CD4-positive, alpha-beta T cell (primary cell): Measurements from ENCODE around the gene LILRA5. TPM values are rescaled to one million over a fixed set of nuclear protein-coding genes. Genes with fewer than 3 reads are reported as not detected.
"Not testable (repeated sequence)": the region's sequence is repeated elsewhere in the genome, so short reads cannot be mapped to it uniquely, and the experiment has no call there.

Source experiments
- ATAC-seq: fragments of 200-7000 bp; cut with Tn5 transposase; one replicate; pipeline ENCODE4 v1.10.0; 2022; ENCODE audit warnings: mild to moderate bottlenecking; ENCODE audit not compliant: poor library complexity
- CTCF ChIA-PET: fragments of 350-600 bp; sonication (Branson Sonifier 250); formaldehyde crosslinking; loops from one replicate; lab custom pipeline; 2021; ENCODE audit warnings: antibody characterized with exemption, inconsistent platforms; lab: Charles Lee
- POLR2A ChIA-PET: fragments of 350-600 bp; sonication (Branson Sonifier 250); formaldehyde crosslinking; loops from one replicate; lab custom pipeline; 2021; ENCODE audit warnings: antibody characterized with exemption, inconsistent platforms; lab: Charles Lee
- DNase-seq, 14 experiments: peaks; one replicate each; pipeline ENCODE4 v3.0.0-alpha.2; 2013 to 2020; ENCODE audit warnings: mixed read lengths in 2 of 14
- H3K27ac ChIP-seq, 2 donors: one replicate each; pipeline versions ENCODE4 v1.5.1 to v1.7.0; 2013; ENCODE audit warnings: low read length in 2 of 2, low read depth in 1 of 2, mild to moderate bottlenecking in 1 of 2
- H3K27me3 ChIP-seq, 2 experiments: 1 replicate in 1 of 2; 2 replicates in 1 of 2; pipeline versions ENCODE4 v1.6.1 to v1.7.0; 2013; ENCODE audit warnings: low read length in 2 of 2, control low read depth in 1 of 2, mild to moderate bottlenecking in 1 of 2, moderate library complexity in 1 of 2; ENCODE audit not compliant: insufficient read depth in 2 of 2, control insufficient read depth in 1 of 2
- H3K36me3 ChIP-seq: one replicate; pipeline ENCODE4 v1.6.1; 2013; ENCODE audit warnings: low read length, control low read depth; ENCODE audit not compliant: insufficient read depth
- H3K4me1 ChIP-seq: one replicate; pipeline ENCODE4 v1.6.1; 2013; ENCODE audit warnings: low read length, control low read depth; ENCODE audit not compliant: insufficient read depth
- H3K4me3 ChIP-seq: one replicate; pipeline ENCODE4 v1.5.1; 2013; ENCODE audit warnings: mild to moderate bottlenecking, low read length, moderate library complexity
- H3K9me3 ChIP-seq, 2 experiments: 1 replicate in 1 of 2; 2 replicates in 1 of 2; pipeline versions ENCODE4 v1.6.1 to v1.7.0; 2013; ENCODE audit warnings: low read length in 2 of 2, mild to moderate bottlenecking in 2 of 2, control low read depth in 1 of 2, moderate library complexity in 1 of 2; ENCODE audit not compliant: control insufficient read depth in 1 of 2, insufficient read depth in 1 of 2
- H3K27ac Mint-ChIP-seq: one replicate; pipeline ENCODE4 v1.8.0; 2020; ENCODE audit warnings: mixed read lengths
- H3K27me3 Mint-ChIP-seq: one replicate; pipeline ENCODE4 v1.8.0; 2021; ENCODE audit warnings: mixed read lengths
- H3K36me3 Mint-ChIP-seq: one replicate; pipeline ENCODE4 v1.8.0; 2021; ENCODE audit warnings: low read depth, mixed read lengths
- H3K4me1 Mint-ChIP-seq: one replicate; pipeline ENCODE4 v1.8.0; 2021; ENCODE audit warnings: low read depth, mixed read lengths
- H3K4me3 Mint-ChIP-seq: one replicate; pipeline ENCODE4 v1.8.0; 2020; ENCODE audit warnings: mild to moderate bottlenecking, mixed read lengths
- H3K9me3 Mint-ChIP-seq: one replicate; pipeline ENCODE4 v1.8.0; 2020; ENCODE audit warnings: mixed read lengths
- intact Hi-C, 2 experiments: fragments of 100-400 bp; cut with DNase I in 1 of 2; cut with micrococcal nuclease in 1 of 2; formaldehyde crosslinking; loops; one replicate each; pipeline versions ENCODE4 v1.15.1 to v1.9.0; 2023 to 2025; cut with DNase I, micrococcal nuclease
- total RNA-seq, 174 experiments: library from RNA in 2 of 174; stranded (reverse) in 2 of 174; gene quantifications; one replicate each; pipeline ENCODE4 v1.2.3 and lab custom pipeline; 2021 to 2026
- TF ChIP-seq, protein P1 (sequence below): fragments of 200-600 bp; IDR thresholded peaks from one replicate; pipeline ENCODE4 v1.8.0; 2022; ENCODE audit warnings: antibody characterized with exemption, mild to moderate bottlenecking

LILRA5 gene
- total RNA-seq, 2 experiments from 2014 or later: 1.5 TPM

DNA sequence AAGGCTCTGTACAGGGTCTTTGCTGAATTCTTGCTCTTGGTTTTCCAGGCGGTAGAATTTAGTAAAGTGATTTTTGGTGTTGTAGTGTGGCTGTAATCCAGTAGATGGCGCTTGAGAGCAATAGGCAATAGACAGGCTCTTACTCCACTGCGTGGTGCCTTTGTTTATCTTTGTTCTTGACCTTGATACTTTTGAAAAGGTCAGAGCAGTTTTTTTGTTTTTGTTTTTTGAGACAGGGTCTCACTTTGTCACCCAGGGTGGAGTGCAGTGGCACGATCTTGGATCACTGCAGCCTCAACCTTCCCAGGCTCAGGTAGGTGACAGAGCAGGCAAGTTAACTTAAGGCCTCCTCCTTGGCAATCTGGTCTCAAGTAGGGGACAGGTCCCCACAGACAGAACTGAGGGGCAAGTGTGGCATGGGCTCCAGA lies 12.2 kb upstream of the LILRA5 start:
- TF ChIP-seq, protein P1, sequence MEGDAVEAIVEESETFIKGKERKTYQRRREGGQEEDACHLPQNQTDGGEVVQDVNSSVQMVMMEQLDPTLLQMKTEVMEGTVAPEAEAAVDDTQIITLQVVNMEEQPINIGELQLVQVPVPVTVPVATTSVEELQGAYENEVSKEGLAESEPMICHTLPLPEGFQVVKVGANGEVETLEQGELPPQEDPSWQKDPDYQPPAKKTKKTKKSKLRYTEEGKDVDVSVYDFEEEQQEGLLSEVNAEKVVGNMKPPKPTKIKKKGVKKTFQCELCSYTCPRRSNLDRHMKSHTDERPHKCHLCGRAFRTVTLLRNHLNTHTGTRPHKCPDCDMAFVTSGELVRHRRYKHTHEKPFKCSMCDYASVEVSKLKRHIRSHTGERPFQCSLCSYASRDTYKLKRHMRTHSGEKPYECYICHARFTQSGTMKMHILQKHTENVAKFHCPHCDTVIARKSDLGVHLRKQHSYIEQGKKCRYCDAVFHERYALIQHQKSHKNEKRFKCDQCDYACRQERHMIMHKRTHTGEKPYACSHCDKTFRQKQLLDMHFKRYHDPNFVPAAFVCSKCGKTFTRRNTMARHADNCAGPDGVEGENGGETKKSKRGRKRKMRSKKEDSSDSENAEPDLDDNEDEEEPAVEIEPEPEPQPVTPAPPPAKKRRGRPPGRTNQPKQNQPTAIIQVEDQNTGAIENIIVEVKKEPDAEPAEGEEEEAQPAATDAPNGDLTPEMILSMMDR: peak; percentile 93
- Mint-ChIP-seq H3K36me3 (no peaks in the 10 kb centered on the region), H3K27me3 (peaks cover 21% of the 10 kb centered on the region), H3K27ac (no peak overlapping the region), H3K9me3 (no peaks in the 10 kb centered on the region), H3K4me3 (no peak overlapping the region), H3K4me1 (peaks cover 14% of the 10 kb centered on the region)
- Histone ChIP-seq H3K27me3 (no peaks in the 10 kb centered on the region), H3K9me3 (no peaks in the 10 kb centered on the region), H3K4me1 (peaks cover 12% of the 10 kb centered on the region), H3K27ac (no peak overlapping the region), H3K4me3 (no peak overlapping the region), H3K36me3 (no peaks in the 10 kb centered on the region)
- CTCF ChIA-PET: interaction anchor here (0.8 to 2.1 kb wide), 3 partner anchors 54 to 66 kb away, joined by 3 to 12 read pairs (median 5); no protein-coding TSS in a partner anchor
- ATAC-seq (peak; percentile 78), DNase-seq (peak in 12 of 14 experiments; percentile 26 to 81 (median 39))
- intact Hi-C loops: loop anchor here (1.0 kb wide), 1 partner anchor 66 kb away; no protein-coding TSS in a partner anchor
- POLR2A ChIA-PET: no interaction called here

DNA sequence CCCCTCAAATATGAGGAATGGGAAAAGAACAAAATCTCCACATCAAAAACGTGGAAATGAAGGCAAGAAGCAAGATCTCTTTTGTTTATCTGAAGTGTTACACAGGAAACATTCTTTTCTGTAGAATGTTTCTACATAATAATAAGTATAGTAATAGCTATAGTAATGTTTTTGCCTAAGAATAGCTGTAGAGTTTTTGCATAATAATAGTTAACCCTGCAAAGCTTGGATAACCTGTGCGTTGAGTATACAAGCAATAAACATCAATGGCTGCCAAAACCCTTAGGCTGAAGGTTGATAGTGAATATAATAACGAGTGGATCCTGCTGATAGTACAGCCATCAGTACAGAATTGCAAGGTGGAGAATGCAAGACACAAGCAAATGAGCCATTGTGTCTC lies 11.1 kb upstream of the LILRA5 start:
- H3K4me1 Mint-ChIP-seq: peaks cover 14% of the 10 kb centered on the region
- CTCF ChIA-PET: interaction anchor here (0.8 kb wide), 1 partner anchor 65 kb away, joined by 5 read pairs; no protein-coding TSS in a partner anchor

DNA sequence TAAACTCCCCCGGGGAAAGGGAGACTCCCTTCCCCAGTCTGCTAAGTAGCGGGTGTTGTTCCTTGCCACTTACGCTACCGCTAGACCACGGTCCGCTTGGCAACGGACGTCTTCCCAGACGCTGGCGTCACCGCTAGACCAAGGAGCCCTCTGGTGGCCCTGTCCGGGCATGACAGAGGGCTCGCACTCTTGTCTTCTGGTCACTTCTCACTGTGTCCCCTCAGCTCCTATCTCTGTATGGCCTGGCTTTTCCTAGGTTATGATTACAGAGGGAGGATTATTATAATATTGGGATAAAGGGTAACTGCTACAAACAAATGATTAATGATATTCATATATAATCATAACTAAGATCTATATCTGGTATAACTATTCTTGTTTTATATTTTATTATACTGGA lies 10.0 kb upstream of the LILRA5 start:
- H3K36me3 ChIP-seq, H3K27ac ChIP-seq, ATAC-seq, intact Hi-C loops, H3K36me3 Mint-ChIP-seq, H3K27ac Mint-ChIP-seq, H3K9me3 Mint-ChIP-seq, CTCF ChIA-PET, DNase-seq, H3K27me3 ChIP-seq, H3K9me3 ChIP-seq, H3K4me3 ChIP-seq, H3K4me3 Mint-ChIP-seq: not testable (repeated sequence)
- H3K27me3 Mint-ChIP-seq: peaks cover 27% of the 10 kb centered on the region
- H3K4me1 Mint-ChIP-seq: peaks cover 14% of the 10 kb centered on the region
- peaks cover 12% of the 10 kb centered on the region for H3K4me1 ChIP-seq
- POLR2A ChIA-PET: interaction anchor here (0.6 kb wide), 1 partner anchor 68 kb away, joined by 3 read pairs; no protein-coding TSS in a partner anchor

More for the DNA sequence above, 11.1 kb upstream of the LILRA5 start:
- ATAC-seq (no peak), DNase-seq (no peak)
- H3K27ac ChIP-seq: no peak overlapping the region
- H3K9me3 Mint-ChIP-seq: no peaks in the 10 kb centered on the region
- no peaks in the 10 kb centered on the region for H3K36me3 Mint-ChIP-seq
- H3K36me3 ChIP-seq: no peaks in the 10 kb centered on the region
- H3K4me3 ChIP-seq: no peak overlapping the region
- no peak overlapping the region for H3K27ac Mint-ChIP-seq
- peaks cover 12% of the 10 kb centered on the region for H3K4me1 ChIP-seq
- TF ChIP-seq, protein P1: no peak
- POLR2A ChIA-PET: no interaction called here
- no peaks in the 10 kb centered on the region for H3K27me3 ChIP-seq
- H3K27me3 Mint-ChIP-seq: peaks cover 25% of the 10 kb centered on the region
- intact Hi-C loops: no loop called here
- H3K4me3 Mint-ChIP-seq: no peak overlapping the region
- no peaks in the 10 kb centered on the region for H3K9me3 ChIP-seq

DNA sequence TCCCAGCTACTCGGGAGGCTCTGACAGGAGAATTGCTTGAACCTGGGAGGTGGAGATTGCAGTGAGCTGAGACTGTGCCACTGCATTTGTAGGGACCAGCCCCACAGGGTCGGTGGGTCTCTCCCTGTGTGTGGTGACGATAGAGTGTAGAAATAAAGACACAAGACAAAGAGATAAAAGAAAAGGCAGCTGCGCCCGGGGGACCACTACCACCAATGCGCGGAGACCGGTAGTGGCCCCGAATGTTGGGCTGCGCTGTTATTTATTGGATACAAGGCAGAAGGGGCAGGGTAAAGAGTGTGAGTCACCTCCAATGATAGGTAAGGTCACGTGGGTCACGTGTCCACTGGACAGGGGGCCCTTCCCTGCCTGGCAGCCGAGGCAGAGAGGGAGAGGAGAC lies 9.3 kb upstream of the LILRA5 start:
- H3K9me3 ChIP-seq, intact Hi-C loops: not testable (repeated sequence)

More for the DNA sequence above, 9.3 kb upstream of the LILRA5 start:
- H3K36me3 Mint-ChIP-seq, POLR2A ChIA-PET, H3K4me1 Mint-ChIP-seq, H3K4me3 Mint-ChIP-seq, H3K36me3 ChIP-seq, DNase-seq, H3K4me3 ChIP-seq, H3K4me1 ChIP-seq, H3K27ac Mint-ChIP-seq, H3K9me3 Mint-ChIP-seq, H3K27me3 ChIP-seq, ATAC-seq, CTCF ChIA-PET, H3K27ac ChIP-seq: not testable (repeated sequence)
- peaks cover 27% of the 10 kb centered on the region for H3K27me3 Mint-ChIP-seq
